ENCODE results near the gene PITHD1. TPM values are rescaled to one million over a fixed set of nuclear protein-coding genes. Genes with fewer than 3 reads are reported as not detected.
"Not testable (repeated sequence)": the region's sequence is repeated elsewhere in the genome, so short reads cannot be mapped to it uniquely, and the experiment has no call there.

The PITHD1 gene
- total and polyA plus RNA-seq, 3 donors from 2014 or later = 83.7 to 99.3 (median 89.9) TPM

DNA sequence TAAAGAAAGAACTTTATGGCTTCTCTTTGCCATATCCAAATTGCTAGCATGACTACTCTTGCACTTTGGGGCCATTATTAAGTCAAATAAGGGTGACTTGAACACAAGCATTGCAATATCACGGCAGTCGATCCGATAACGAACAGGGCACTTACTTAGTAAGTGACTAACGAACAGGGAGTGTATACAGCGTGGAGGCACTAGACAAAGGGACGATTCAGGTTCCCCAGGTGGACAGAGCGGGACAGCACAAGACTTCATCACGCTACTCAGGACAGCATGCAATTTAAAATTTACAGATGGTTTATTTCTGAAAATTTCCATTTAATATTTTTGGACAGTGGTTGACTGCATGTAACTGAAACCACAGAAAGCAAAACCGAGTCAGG is 5.4 kb upstream of the PITHD1 start:
- H3K27me3 ChIP-seq = no peaks in the 10 kb centered on the region
- H3K4me3 ChIP-seq = no peak overlapping the region
- no peaks in the 10 kb centered on the region for H3K36me3 ChIP-seq (ENCODE audit: low read depth, missing control alignments)
- intact Hi-C loops (cut with DNase I; ENCODE audit: low total_unique reads) = no loop called here
- 87 to 88% methylated on average over 10 of the region's 10 CpGs for WGBS, 2 donors
- peaks cover 14% of the 10 kb centered on the region for H3K4me1 ChIP-seq
- H3K9me3 ChIP-seq = no peaks in the 10 kb centered on the region
- TF ChIP-seq POLR2A (IDR thresholded peaks at IDR 0.05) = no peak
- TF ChIP-seq, protein P1, sequence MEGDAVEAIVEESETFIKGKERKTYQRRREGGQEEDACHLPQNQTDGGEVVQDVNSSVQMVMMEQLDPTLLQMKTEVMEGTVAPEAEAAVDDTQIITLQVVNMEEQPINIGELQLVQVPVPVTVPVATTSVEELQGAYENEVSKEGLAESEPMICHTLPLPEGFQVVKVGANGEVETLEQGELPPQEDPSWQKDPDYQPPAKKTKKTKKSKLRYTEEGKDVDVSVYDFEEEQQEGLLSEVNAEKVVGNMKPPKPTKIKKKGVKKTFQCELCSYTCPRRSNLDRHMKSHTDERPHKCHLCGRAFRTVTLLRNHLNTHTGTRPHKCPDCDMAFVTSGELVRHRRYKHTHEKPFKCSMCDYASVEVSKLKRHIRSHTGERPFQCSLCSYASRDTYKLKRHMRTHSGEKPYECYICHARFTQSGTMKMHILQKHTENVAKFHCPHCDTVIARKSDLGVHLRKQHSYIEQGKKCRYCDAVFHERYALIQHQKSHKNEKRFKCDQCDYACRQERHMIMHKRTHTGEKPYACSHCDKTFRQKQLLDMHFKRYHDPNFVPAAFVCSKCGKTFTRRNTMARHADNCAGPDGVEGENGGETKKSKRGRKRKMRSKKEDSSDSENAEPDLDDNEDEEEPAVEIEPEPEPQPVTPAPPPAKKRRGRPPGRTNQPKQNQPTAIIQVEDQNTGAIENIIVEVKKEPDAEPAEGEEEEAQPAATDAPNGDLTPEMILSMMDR (IDR thresholded peaks at IDR 0.05) = no peak
- H3K27ac ChIP-seq = no peak overlapping the region
- DNase-seq = no peak

DNA sequence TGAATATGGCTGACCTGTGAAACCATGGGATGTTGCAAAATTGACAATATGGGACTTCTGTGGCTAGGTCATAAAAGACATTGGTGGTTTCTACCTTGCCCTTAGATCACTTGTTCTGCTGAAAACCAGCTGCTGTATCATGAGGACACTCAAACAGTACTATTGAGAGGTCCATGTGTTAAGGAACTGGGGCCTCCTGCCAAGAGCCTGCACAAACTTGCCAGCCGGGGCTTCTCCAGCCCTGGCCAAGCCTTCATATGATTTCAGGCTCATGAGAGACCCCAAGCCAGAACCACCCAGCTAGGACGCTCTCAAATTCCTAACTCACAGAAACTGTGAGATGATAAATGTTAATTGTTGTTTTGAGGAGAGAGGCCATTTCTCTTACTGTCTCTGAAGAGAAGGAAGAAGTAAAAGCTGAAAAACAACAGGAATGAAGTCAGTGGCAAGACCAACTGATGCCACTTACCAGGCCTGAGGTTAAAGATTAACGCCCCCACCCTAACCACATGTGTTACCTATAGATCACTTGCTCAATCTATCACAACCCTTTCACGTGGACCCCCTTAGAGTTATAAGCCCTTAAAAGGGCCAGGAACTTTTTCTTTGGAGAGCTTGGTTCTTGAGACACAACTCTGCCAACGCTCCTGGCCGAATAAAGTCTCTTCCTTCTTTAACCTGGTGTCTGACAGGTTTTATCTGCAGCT is 3.9 kb upstream of the PITHD1 start:
- H3K4me1 ChIP-seq = peaks cover 19% of the 10 kb centered on the region
- DNase-seq = no peak
- no peaks in the 10 kb centered on the region for H3K36me3 ChIP-seq (ENCODE audit: low read depth, missing control alignments)
- TF ChIP-seq, protein P1 (IDR thresholded peaks at IDR 0.05) = no peak
- TF ChIP-seq POLR2A (IDR thresholded peaks at IDR 0.05) = no peak
- no peak overlapping the region for H3K4me3 ChIP-seq
- H3K27me3 ChIP-seq = no peaks in the 10 kb centered on the region
- H3K9me3 ChIP-seq = no peaks in the 10 kb centered on the region
- no peak overlapping the region for H3K27ac ChIP-seq
- 83 to 85% methylated on average over 6 of the region's 6 CpGs for WGBS, 2 donors
- intact Hi-C loops (cut with DNase I; ENCODE audit: low total_unique reads) = no loop called here

DNA sequence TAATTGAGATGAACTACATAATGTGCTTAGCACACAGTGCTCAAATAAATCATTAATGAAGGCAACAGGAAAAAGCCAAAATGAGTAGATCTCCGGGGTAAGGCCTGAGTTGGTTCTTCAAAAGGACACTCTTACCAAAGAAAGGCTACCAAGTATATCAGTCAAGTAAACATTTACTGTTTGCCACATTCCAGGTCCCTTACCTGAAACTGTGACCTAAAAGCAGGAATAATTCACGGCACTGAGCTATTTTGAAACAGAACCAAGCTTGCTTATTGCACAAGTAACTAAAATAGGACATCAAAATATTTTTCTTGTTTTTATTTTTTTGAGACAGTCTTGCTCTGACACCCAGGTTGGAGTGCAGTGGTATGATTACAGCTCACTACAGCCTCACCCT is 2.0 kb upstream of the PITHD1 start:
- no peaks in the 10 kb centered on the region for H3K9me3 ChIP-seq
- no peaks in the 10 kb centered on the region for H3K36me3 ChIP-seq (ENCODE audit: low read depth, missing control alignments)
- peaks cover 23% of the 10 kb centered on the region for H3K4me1 ChIP-seq
- no peak overlapping the region for H3K27ac ChIP-seq
- H3K27me3 ChIP-seq = no peaks in the 10 kb centered on the region
- WGBS, 2 donors = 82 to 84% methylated on average over 2 of the region's 2 CpGs
- H3K4me3 ChIP-seq = no peak overlapping the region
- TF ChIP-seq, protein P1 (IDR thresholded peaks at IDR 0.05) = no peak
- no peak for TF ChIP-seq POLR2A (IDR thresholded peaks at IDR 0.05)
- DNase-seq = no peak
- intact Hi-C loops (cut with DNase I; ENCODE audit: low total_unique reads) = no loop called here

DNA sequence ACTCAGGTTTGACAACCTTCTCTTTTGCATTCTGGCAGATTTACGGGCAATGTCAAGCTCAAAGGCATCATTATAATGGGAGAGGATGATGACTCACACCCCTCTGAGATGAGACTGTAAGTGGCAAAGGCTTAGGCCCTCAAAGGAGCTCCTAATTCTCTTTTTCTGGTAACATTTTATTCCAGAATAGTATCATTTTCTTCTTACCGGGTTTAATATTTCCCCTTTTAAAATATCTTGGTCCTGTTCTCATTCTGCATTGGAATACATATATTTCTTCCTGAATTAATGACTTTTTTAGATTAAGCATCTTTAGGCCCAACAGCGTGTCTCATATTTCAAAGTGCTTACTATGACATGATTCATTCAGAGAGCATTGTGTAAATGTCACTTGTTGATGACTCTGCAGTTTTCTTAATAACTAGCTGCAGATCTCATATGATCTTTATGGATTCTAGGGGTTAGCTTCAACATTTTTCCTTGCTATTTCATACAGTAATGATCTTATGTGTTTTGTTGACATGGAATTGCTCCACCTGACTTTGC is 1.7 kb downstream of the PITHD1 start:
- H3K9me3 ChIP-seq = no peaks in the 10 kb centered on the region
- intact Hi-C loops (cut with DNase I; ENCODE audit: low total_unique reads) = no loop called here
- no peak for DNase-seq
- no peaks in the 10 kb centered on the region for H3K27me3 ChIP-seq
- WGBS, 2 donors = 61 to 71% methylated on average over 3 of the region's 3 CpGs
- TF ChIP-seq, protein P1 (IDR thresholded peaks at IDR 0.05) = no peak
- no peak for TF ChIP-seq POLR2A (IDR thresholded peaks at IDR 0.05)
- peaks cover 15% of the 10 kb centered on the region for H3K4me1 ChIP-seq
- no peak overlapping the region for H3K27ac ChIP-seq
- H3K4me3 ChIP-seq = no peak overlapping the region
- no peaks in the 10 kb centered on the region for H3K36me3 ChIP-seq (ENCODE audit: low read depth, missing control alignments)

DNA sequence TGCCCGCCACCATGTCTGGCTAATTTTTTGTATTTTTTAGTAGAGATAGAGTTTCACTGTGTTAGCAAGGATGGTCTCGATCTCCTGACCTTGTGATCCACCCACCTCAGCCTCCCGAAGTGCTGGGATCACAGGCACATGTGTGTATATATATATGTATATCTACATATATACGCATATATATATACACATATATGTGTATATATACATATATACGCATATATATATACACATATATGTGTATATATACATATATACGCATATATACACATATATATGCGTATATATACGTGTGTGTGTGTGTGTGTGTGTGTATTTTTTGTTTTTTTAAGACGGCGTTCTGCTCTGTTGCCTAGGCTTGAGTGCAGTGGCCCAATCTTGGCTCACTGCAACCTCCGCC is 4.9 kb downstream of the PITHD1 start:
- H3K27me3 ChIP-seq; H3K9me3 ChIP-seq; intact Hi-C loops (cut with DNase I; ENCODE audit: low total_unique reads); H3K36me3 ChIP-seq (ENCODE audit: low read depth, missing control alignments); H3K4me1 ChIP-seq; DNase-seq; H3K4me3 ChIP-seq; H3K27ac ChIP-seq: not testable (repeated sequence)
- WGBS, 2 donors = 87 to 95% methylated on average over 11 of the region's 11 CpGs
